ENCODE data around the gene ITPR1.

DNA sequence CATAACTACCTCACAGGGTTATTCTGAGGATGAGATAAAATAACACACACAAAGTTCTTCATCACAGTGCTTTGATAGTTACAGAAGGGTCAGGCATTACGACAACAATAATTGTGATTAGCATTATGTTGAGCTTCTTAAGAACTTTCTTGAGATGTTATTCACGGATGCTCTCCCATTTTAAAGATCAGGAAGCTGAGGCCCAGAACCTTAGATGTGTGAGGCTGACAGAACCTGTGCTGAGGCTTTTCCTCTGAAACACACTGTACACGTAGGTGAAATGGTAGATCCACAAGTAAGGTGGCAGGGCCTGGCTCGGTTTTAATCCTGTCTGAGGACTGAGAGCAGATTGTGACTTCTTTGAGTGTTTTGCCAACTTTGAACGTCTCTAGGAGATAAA, 274.9 kb downstream of the ITPR1 start:
- TF ChIP-seq, protein P1, sequence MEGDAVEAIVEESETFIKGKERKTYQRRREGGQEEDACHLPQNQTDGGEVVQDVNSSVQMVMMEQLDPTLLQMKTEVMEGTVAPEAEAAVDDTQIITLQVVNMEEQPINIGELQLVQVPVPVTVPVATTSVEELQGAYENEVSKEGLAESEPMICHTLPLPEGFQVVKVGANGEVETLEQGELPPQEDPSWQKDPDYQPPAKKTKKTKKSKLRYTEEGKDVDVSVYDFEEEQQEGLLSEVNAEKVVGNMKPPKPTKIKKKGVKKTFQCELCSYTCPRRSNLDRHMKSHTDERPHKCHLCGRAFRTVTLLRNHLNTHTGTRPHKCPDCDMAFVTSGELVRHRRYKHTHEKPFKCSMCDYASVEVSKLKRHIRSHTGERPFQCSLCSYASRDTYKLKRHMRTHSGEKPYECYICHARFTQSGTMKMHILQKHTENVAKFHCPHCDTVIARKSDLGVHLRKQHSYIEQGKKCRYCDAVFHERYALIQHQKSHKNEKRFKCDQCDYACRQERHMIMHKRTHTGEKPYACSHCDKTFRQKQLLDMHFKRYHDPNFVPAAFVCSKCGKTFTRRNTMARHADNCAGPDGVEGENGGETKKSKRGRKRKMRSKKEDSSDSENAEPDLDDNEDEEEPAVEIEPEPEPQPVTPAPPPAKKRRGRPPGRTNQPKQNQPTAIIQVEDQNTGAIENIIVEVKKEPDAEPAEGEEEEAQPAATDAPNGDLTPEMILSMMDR (conservative IDR thresholded peaks at IDR 0.05; ENCODE audit: low read length): no peak
- no peak for TF ChIP-seq EZH2phosphoT487 (IDR thresholded peaks at IDR 0.05; ENCODE audit: borderline replicate concordance)

Measured in Loucy (cell line).